Uterus (tissue), 4 donors: ENCODE results near the gene NUBPL. TPM values are rescaled to one million over a fixed set of nuclear protein-coding genes. Genes with fewer than 3 reads are reported as not detected.

Source experiments
- DNase-seq, 2 donors: peaks; one replicate each; pipeline ENCODE4 v3.0.0-alpha.2; 2019 to 2020
- H3K27ac ChIP-seq, 2 donors: fragments of 200-600 bp; sonication (generic); 1 replicate in 1 of 2; 2 replicates in 1 of 2; pipeline ENCODE4 v1.5.1; 2016 to 2018
- H3K27me3 ChIP-seq, 2 donors: fragments of 200-600 bp; sonication (generic); one replicate each; pipeline ENCODE4 v1.5.1; 2018 to 2019; ENCODE audit warnings: control low read depth in 1 of 2
- H3K36me3 ChIP-seq, 2 donors: fragments of 200-600 bp; sonication (generic); one replicate each; pipeline ENCODE4 v1.5.1; 2019; ENCODE audit warnings: control low read depth in 1 of 2
- H3K4me1 ChIP-seq, 2 donors: fragments of 200-600 bp; sonication (generic); one replicate each; pipeline ENCODE4 v1.5.1; 2018 to 2019; ENCODE audit warnings: control low read depth in 1 of 2
- H3K4me3 ChIP-seq, 2 donors: fragments of 200-600 bp; sonication (generic); 1 replicate in 1 of 2; 2 replicates in 1 of 2; pipeline ENCODE4 v1.5.1; 2018 to 2019; ENCODE audit warnings: mild to moderate bottlenecking in 1 of 2
- H3K9me3 ChIP-seq, 2 donors: fragments of 200-600 bp; sonication (generic); one replicate each; pipeline ENCODE4 v1.5.1; 2019; ENCODE audit warnings: control low read depth in 1 of 2
- POLR2A ChIP-seq, 2 donors: fragments of 450-650 bp; IDR thresholded peaks; one replicate each; pipeline ENCODE4 v1.6.1; 2016; ENCODE audit warnings: antibody characterized with exemption in 2 of 2, mild to moderate bottlenecking in 1 of 2, moderate library complexity in 1 of 2
- intact Hi-C: fragments of 100-400 bp; cut with DNase I; formaldehyde crosslinking; loops from one replicate; pipeline ENCODE4 v1.15.1; 2023; ENCODE audit warnings: low total_unique reads
- total RNA-seq, 4 donors: library from RNA; depleted of rRNA in 3 of 4; stranded (reverse); fragments of >200 nt in 3 of 4; gene quantifications; one replicate each; pipeline versions ENCODE4 v1.1.0 to v1.2.4, GENCODE V29; 2014 to 2023
- TF ChIP-seq, protein P1 (sequence below), 4 experiments: fragments of 200-600 bp in 2 of 4; fragments of 450-650 bp in 2 of 4; sonication (generic) in 2 of 4; IDR thresholded peaks; one replicate each; pipeline ENCODE4 v1.5.1; 2016 to 2019; ENCODE audit warnings: antibody characterized with exemption in 4 of 4, mild to moderate bottlenecking in 2 of 4, moderate library complexity in 1 of 4
- donor health status: DM: yes; HTN: yes; CAD: no.

The NUBPL gene
- total RNA-seq, 4 donors from 2014 or later, result 1.5 to 31.5 (median 12.2) TPM

- Histone ChIP-seq H3K9me3 (no peaks in the 10 kb centered on the region), H3K27ac (no peak overlapping the region), H3K27me3 (no peaks in the 10 kb centered on the region), H3K4me1 (no peaks in the 10 kb centered on the region), H3K36me3 (no peaks in the 10 kb centered on the region), H3K4me3 (no peak overlapping the region)
- intact Hi-C loops, result no loop called here
- TF ChIP-seq POLR2A (IDR thresholded peaks at IDR 0.05), result no peak
- TF ChIP-seq, protein P1, sequence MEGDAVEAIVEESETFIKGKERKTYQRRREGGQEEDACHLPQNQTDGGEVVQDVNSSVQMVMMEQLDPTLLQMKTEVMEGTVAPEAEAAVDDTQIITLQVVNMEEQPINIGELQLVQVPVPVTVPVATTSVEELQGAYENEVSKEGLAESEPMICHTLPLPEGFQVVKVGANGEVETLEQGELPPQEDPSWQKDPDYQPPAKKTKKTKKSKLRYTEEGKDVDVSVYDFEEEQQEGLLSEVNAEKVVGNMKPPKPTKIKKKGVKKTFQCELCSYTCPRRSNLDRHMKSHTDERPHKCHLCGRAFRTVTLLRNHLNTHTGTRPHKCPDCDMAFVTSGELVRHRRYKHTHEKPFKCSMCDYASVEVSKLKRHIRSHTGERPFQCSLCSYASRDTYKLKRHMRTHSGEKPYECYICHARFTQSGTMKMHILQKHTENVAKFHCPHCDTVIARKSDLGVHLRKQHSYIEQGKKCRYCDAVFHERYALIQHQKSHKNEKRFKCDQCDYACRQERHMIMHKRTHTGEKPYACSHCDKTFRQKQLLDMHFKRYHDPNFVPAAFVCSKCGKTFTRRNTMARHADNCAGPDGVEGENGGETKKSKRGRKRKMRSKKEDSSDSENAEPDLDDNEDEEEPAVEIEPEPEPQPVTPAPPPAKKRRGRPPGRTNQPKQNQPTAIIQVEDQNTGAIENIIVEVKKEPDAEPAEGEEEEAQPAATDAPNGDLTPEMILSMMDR (IDR thresholded peaks at IDR 0.05), result no peak
- DNase-seq, result no peak
These were observed 332.1 kb downstream of the NUBPL start for GRCh38 chr14:31893221-31893757.

- Histone ChIP-seq H3K9me3 (no peaks in the 10 kb centered on the region), H3K36me3 (no peaks in the 10 kb centered on the region), H3K4me3 (no peak overlapping the region), H3K27me3 (no peaks in the 10 kb centered on the region), H3K27ac (no peak overlapping the region), H3K4me1 (no peaks in the 10 kb centered on the region)
- no peak for TF ChIP-seq POLR2A (IDR thresholded peaks at IDR 0.05)
- TF ChIP-seq, protein P1 (IDR thresholded peaks at IDR 0.05), result no peak
- DNase-seq, result no peak
- intact Hi-C loops, result no loop called here
These were observed 333.1 kb downstream of the NUBPL start for GRCh38 chr14:31894351-31894750.

DNA sequence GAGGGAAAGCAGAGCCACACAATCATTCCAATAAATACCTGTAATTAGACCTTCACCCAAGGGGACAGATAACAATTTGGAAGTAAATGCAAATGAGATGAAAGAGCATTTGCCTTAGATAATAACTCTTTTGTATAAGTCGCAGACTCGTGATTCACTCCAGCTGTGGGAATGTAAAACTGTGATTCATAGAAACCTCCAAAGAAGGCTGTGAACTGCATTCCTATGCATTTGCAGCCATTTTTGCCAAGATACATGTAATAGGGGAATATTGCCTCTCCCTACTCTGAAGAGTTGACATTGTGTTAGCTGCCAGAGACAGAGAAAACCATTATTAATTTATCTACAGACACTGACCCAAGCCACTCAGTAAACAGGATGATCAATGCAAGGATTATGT, 334.0 kb downstream of the NUBPL start:
- no peak for DNase-seq
- intact Hi-C loops, result no loop called here
- no peaks in the 10 kb centered on the region for H3K4me1 ChIP-seq
- TF ChIP-seq POLR2A (IDR thresholded peaks at IDR 0.05), result no peak
- TF ChIP-seq, protein P1 (IDR thresholded peaks at IDR 0.05), result no peak
- H3K27me3 ChIP-seq, result no peaks in the 10 kb centered on the region
- H3K36me3 ChIP-seq, result no peaks in the 10 kb centered on the region
- no peak overlapping the region for H3K27ac ChIP-seq
- H3K4me3 ChIP-seq, result no peak overlapping the region
- no peaks in the 10 kb centered on the region for H3K9me3 ChIP-seq

GRCh38 chr14:31895646-31896045, 334.4 kb downstream of the NUBPL start:
- TF ChIP-seq, protein P1 (IDR thresholded peaks at IDR 0.05), result no peak
- TF ChIP-seq POLR2A (IDR thresholded peaks at IDR 0.05), result no peak
- no peak overlapping the region for H3K27ac ChIP-seq
- no peaks in the 10 kb centered on the region for H3K4me1 ChIP-seq
- H3K9me3 ChIP-seq, result no peaks in the 10 kb centered on the region
- DNase-seq, result no peak
- H3K27me3 ChIP-seq, result no peaks in the 10 kb centered on the region
- no peak overlapping the region for H3K4me3 ChIP-seq
- intact Hi-C loops, result no loop called here
- no peaks in the 10 kb centered on the region for H3K36me3 ChIP-seq

- Histone ChIP-seq H3K36me3 (no peaks in the 10 kb centered on the region), H3K27ac (no peak overlapping the region), H3K9me3 (no peaks in the 10 kb centered on the region), H3K27me3 (no peaks in the 10 kb centered on the region), H3K4me3 (no peak overlapping the region), H3K4me1 (no peaks in the 10 kb centered on the region)
- TF ChIP-seq, protein P1 (IDR thresholded peaks at IDR 0.05), result no peak
- TF ChIP-seq POLR2A (IDR thresholded peaks at IDR 0.05), result no peak
- intact Hi-C loops, result no loop called here
- DNase-seq, result no peak
These were observed 336.5 kb downstream of the NUBPL start for GRCh38 chr14:31897581-31898186.
